ENCODE results near the gene IGF2BP3. TPM values are rescaled to one million over a fixed set of nuclear protein-coding genes. Genes with fewer than 3 reads are reported as not detected.

Gene IGF2BP3
- total RNA-seq, 1 experiment from 2014 or later = 139 TPM

DNA sequence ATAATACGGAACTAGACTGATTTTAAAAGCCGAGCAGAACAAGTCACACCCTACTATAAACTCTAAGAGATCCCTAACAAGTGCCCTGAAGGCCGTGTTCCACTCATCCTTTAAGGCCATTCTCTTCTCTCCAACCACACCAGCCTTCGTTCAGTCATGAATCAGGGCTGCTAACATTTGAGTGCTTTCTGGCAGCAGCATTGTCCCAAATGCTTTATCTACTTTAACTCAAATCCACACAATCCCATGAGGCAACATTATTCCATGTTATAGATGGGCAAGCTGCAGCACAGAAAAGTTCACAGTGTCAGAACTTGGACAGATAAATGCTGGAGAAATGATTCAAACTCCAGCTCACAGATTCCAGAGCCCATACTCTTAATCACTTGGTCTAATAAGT is 97.7 kb downstream of the IGF2BP3 start:
- DNase-seq = no peak
- no peak overlapping the region for H2AFZ ChIP-seq
- no peaks in the 10 kb centered on the region for H3K27me3 ChIP-seq (ENCODE audit: insufficient read depth, low read depth)
- no peak overlapping the region for H3K4me2 ChIP-seq
- H3K36me3 ChIP-seq (ENCODE audit: low read depth) = peaks cover 2% of the 10 kb centered on the region; the same call in 1 of the 2 replicates
- BruUV-seq (replicated peaks) = no TSS peak
- peaks cover 23% of the 10 kb centered on the region for H3F3A ChIP-seq (ENCODE audit: insufficient read depth, low read depth)
- intact Hi-C loops (cut with micrococcal nuclease; ENCODE audit: unreplicated experiment) = no loop called here
- no peaks in the 10 kb centered on the region for H3K9me2 ChIP-seq (ENCODE audit: insufficient read depth)
- peaks cover 46% of the 10 kb centered on the region for H4K20me1 ChIP-seq (ENCODE audit: insufficient read depth)
- no peaks in the 10 kb centered on the region for H3K9me3 ChIP-seq (ENCODE audit: insufficient read depth, low read depth)
- POLR2A ChIA-PET (ENCODE audit: unreplicated experiment) = interaction anchor here (0.6 to 0.7 kb wide), 2 partner anchors 15 to 114 kb away, joined by 3 read pairs; no protein-coding TSS in a partner anchor
- no peak overlapping the region for H3K27ac ChIP-seq
- peaks cover 9% of the 10 kb centered on the region for H3K4me1 ChIP-seq (replicated peaks; ENCODE audit: insufficient read depth)
- CTCF ChIA-PET = no interaction called here
- TF ChIP-seq, protein P1, sequence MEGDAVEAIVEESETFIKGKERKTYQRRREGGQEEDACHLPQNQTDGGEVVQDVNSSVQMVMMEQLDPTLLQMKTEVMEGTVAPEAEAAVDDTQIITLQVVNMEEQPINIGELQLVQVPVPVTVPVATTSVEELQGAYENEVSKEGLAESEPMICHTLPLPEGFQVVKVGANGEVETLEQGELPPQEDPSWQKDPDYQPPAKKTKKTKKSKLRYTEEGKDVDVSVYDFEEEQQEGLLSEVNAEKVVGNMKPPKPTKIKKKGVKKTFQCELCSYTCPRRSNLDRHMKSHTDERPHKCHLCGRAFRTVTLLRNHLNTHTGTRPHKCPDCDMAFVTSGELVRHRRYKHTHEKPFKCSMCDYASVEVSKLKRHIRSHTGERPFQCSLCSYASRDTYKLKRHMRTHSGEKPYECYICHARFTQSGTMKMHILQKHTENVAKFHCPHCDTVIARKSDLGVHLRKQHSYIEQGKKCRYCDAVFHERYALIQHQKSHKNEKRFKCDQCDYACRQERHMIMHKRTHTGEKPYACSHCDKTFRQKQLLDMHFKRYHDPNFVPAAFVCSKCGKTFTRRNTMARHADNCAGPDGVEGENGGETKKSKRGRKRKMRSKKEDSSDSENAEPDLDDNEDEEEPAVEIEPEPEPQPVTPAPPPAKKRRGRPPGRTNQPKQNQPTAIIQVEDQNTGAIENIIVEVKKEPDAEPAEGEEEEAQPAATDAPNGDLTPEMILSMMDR (conservative IDR thresholded peaks at IDR 0.05) = no peak
- no peak for TF ChIP-seq EZH2 (IDR thresholded peaks at IDR 0.05; ENCODE audit: low read depth)
- no peak overlapping the region for H3K4me3 ChIP-seq
- peaks cover 99% of the 10 kb centered on the region for H3K79me2 ChIP-seq (ENCODE audit: low read depth)

DNA sequence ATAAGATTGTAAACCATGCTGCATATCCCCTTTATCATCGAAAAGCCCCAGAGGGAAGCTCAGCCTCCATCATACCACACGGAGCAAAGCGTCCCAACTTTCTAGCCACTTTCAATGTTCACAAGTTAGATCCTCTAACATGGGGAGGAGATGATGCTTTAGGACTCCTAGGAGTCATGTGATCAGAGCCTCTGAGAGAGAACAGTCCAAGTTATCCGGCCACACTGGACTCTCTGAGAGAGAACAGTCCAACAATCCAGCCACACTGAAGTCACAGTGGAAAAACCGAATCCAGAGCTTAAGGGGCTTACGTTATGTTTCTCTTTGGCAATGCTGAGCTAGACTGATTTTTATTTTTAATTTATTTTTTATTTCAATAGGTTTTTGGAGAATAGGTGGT is 98.6 kb downstream of the IGF2BP3 start:
- no TSS peak for BruUV-seq (replicated peaks)
- no peaks in the 10 kb centered on the region for H3K27me3 ChIP-seq (ENCODE audit: insufficient read depth, low read depth)
- H3K36me3 ChIP-seq (ENCODE audit: low read depth) = peaks cover 4% of the 10 kb centered on the region; the same call in 1 of the 2 replicates
- TF ChIP-seq, protein P1 (conservative IDR thresholded peaks at IDR 0.05) = no peak
- TF ChIP-seq EZH2 (IDR thresholded peaks at IDR 0.05; ENCODE audit: low read depth) = no peak
- no peak overlapping the region for H3K4me3 ChIP-seq
- no peak overlapping the region for H3K27ac ChIP-seq
- ChIA-PET POLR2A (ENCODE audit: unreplicated experiment) (interaction anchor here (0.7 kb wide), 1 partner anchor 14 kb away, joined by 3 read pairs; no protein-coding TSS in a partner anchor), CTCF (no interaction called here)
- no peaks in the 10 kb centered on the region for H3K9me2 ChIP-seq (ENCODE audit: insufficient read depth)
- H2AFZ ChIP-seq = no peak overlapping the region
- intact Hi-C loops (cut with micrococcal nuclease; ENCODE audit: unreplicated experiment) = no loop called here
- DNase-seq = no peak
- peaks cover 26% of the 10 kb centered on the region for H3F3A ChIP-seq (ENCODE audit: insufficient read depth, low read depth)
- peaks cover 97% of the 10 kb centered on the region for H3K79me2 ChIP-seq (ENCODE audit: low read depth)
- no peak overlapping the region for H3K4me2 ChIP-seq
- no peaks in the 10 kb centered on the region for H3K9me3 ChIP-seq (ENCODE audit: insufficient read depth, low read depth)
- no peaks in the 10 kb centered on the region for H3K4me1 ChIP-seq (replicated peaks; ENCODE audit: insufficient read depth)
- H4K20me1 ChIP-seq (ENCODE audit: insufficient read depth) = peaks cover 50% of the 10 kb centered on the region

DNA sequence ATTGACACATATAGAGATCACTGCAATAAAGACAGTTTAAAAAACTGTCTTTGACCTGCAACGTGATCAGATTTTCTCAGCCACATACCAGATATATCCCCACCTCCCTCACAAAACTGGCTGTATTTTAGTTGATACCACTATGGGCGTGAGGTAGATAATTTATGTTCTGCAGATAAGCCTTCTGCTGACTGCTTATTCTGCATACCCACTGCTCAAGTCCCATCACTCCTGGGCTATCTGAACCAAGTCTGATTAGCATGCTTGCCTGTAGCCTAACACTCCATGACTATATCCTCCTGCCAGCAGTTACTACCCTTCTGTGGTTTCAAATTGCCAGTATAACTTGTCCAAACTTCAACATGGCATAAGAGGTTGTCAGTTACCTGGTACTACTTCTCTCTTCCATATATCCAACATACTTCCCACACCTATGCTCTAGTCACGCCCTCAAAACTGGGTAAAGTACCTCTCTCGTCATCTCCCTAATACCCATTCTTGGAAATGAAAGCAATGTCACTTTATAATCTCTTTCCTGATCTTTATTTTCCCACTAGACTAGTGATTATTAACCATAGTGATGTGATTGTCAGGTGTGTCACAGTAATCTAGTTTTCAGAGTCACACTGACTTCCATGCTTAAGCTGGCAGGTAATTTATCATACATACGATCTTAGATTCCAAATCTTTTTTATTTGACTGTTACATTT is 100.4 kb downstream of the IGF2BP3 start:
- H3K9me3 ChIP-seq (ENCODE audit: insufficient read depth, low read depth) = no peaks in the 10 kb centered on the region
- H2AFZ ChIP-seq = no peak overlapping the region
- H3F3A ChIP-seq (ENCODE audit: insufficient read depth, low read depth) = peaks cover 36% of the 10 kb centered on the region
- no peak overlapping the region for H3K4me2 ChIP-seq
- TF ChIP-seq, protein P1 (conservative IDR thresholded peaks at IDR 0.05) = no peak
- no peak for TF ChIP-seq EZH2 (IDR thresholded peaks at IDR 0.05; ENCODE audit: low read depth)
- H3K79me2 ChIP-seq (ENCODE audit: low read depth) = peaks cover 96% of the 10 kb centered on the region
- H3K4me1 ChIP-seq (replicated peaks; ENCODE audit: insufficient read depth) = no peaks in the 10 kb centered on the region
- peaks cover 61% of the 10 kb centered on the region for H4K20me1 ChIP-seq (ENCODE audit: insufficient read depth)
- H3K9me2 ChIP-seq (ENCODE audit: insufficient read depth) = no peaks in the 10 kb centered on the region
- H3K27ac ChIP-seq = no peak overlapping the region
- peaks cover 15% of the 10 kb centered on the region; the same call in 1 of the 2 replicates for H3K36me3 ChIP-seq (ENCODE audit: low read depth)
- ChIA-PET POLR2A (ENCODE audit: unreplicated experiment) (interaction anchor here (0.6 kb wide), 1 partner anchor 14 kb away, joined by 13 read pairs; no protein-coding TSS in a partner anchor), CTCF (no interaction called here)
- H3K4me3 ChIP-seq = no peak overlapping the region
- no peak for DNase-seq
- H3K27me3 ChIP-seq (ENCODE audit: insufficient read depth, low read depth) = no peaks in the 10 kb centered on the region
- no TSS peak for BruUV-seq (replicated peaks)
- intact Hi-C loops (cut with micrococcal nuclease; ENCODE audit: unreplicated experiment) = no loop called here

Data from PC-9 (cell line).